HCT116 (cell line): Measurements from ENCODE around the gene DGKE. TPM values are rescaled to one million over a fixed set of nuclear protein-coding genes. Genes with fewer than 3 reads are reported as not detected.

Experiments used
- ATAC-seq: fragments of 200-7000 bp; cut with Tn5 transposase; 2 replicates; pipeline ENCODE4 v1.9.1; 2020; ENCODE audit warnings: mild to moderate bottlenecking, moderate library complexity
- BruUV-seq: library from RNA; stranded (reverse); fragments of 400-500 nt; replicated peaks from 2 replicates; lab custom pipeline; 2021; lab: Mats Ljungman, UMichigan
- CTCF ChIA-PET: fragments of 300-600 bp; sonication (Branson Sonifier 250); formaldehyde crosslinking; loops from one replicate; lab custom pipeline; 2021; ENCODE audit warnings: antibody characterized with exemption; lab: Charles Lee
- POLR2A ChIA-PET: fragments of 300-600, 350-600 bp; sonication (Branson Sonifier 250); formaldehyde crosslinking; loops from one replicate; lab custom pipeline; 2021; ENCODE audit warnings: antibody characterized with exemption; lab: Charles Lee
- RAD21 ChIA-PET, 2 experiments: fragments of 300-600 bp; sonication (Branson Sonifier 250); formaldehyde crosslinking; loops; one replicate each; lab custom pipeline; 2023; ENCODE audit warnings: low total read pairs in 2 of 2; ENCODE audit not compliant: uncharacterized antibody in 2 of 2, unreplicated experiment in 2 of 2, low non-redundant PET in 1 of 2; lab: Charles Lee
- DNase-seq: peaks from one replicate; pipeline ENCODE4 v3.0.0-alpha.2; 2010; ENCODE audit warnings: low read depth, low spot score
- H2AFZ ChIP-seq: fragments of 200-600 bp; shearing (Covaris generic), sonication (generic); 2 replicates; pipeline ENCODE4 v1.6.1; 2017; ENCODE audit warnings: low read depth, mixed run types, mixed read lengths, antibody characterized with exemption, low read length; ENCODE audit not compliant: poor library complexity, severe bottlenecking
- H3K27ac ChIP-seq: 2 replicates; pipeline ENCODE4 v1.5.1; 2012; ENCODE audit warnings: low read depth, low read length
- H3K27me3 ChIP-seq: fragments of 200-600 bp; sonication (generic); 2 replicates; pipeline ENCODE4 v1.6.1; 2016; ENCODE audit warnings: mixed run types, low read length, mixed read lengths; ENCODE audit not compliant: insufficient read depth
- H3K36me3 ChIP-seq, 2 experiments: fragments of 200-500 bp in 1 of 2; fragments of 200-600 bp in 1 of 2; sonication (Bioruptor generic) in 1 of 2; sonication (generic) in 1 of 2; 2 replicates each; pipeline versions ENCODE4 v1.5.1 to v1.6.1; 2014 to 2016; ENCODE audit warnings: low read length in 2 of 2, inconsistent platforms in 1 of 2, mixed read lengths in 1 of 2, mixed run types in 1 of 2; ENCODE audit not compliant: insufficient read depth in 2 of 2, control insufficient read depth in 1 of 2
- H3K4me1 ChIP-seq, 2 experiments: fragments of 200-600 bp in 1 of 2; sonication (generic) in 1 of 2; 2 replicates each; pipeline versions ENCODE4 v1.5.1 to v1.6.1; 2012 to 2017; ENCODE audit warnings: low read length in 2 of 2, inconsistent platforms in 1 of 2, mild to moderate bottlenecking in 1 of 2, mixed read lengths in 1 of 2, mixed run types in 1 of 2, moderate library complexity in 1 of 2; ENCODE audit not compliant: insufficient read depth in 2 of 2, control insufficient read depth in 1 of 2
- H3K4me2 ChIP-seq: fragments of 200-600 bp; sonication (generic); 2 replicates; pipeline ENCODE4 v1.6.1; 2017; ENCODE audit warnings: mixed run types, low read length, mixed read lengths
- H3K4me3 ChIP-seq, 2 experiments: fragments of 200-600 bp in 1 of 2; sonication (generic) in 1 of 2; replicated peaks in 1 of 2; 2 replicates each; pipeline ENCODE4 v1.5.1; 2011 to 2016; ENCODE audit warnings: low read length in 2 of 2, control low read depth in 1 of 2, low read depth in 1 of 2, mild to moderate bottlenecking in 1 of 2, mixed read lengths in 1 of 2, mixed run types in 1 of 2
- H3K79me2 ChIP-seq: fragments of 200-600 bp; sonication (generic); 2 replicates; pipeline ENCODE4 v1.6.1; 2017; ENCODE audit warnings: mild to moderate bottlenecking, mixed run types, low read length, moderate library complexity, mixed read lengths; ENCODE audit not compliant: insufficient read depth
- H3K9ac ChIP-seq: fragments of 200-600 bp; sonication (generic); 2 replicates; pipeline ENCODE4 v1.6.1; 2016; ENCODE audit warnings: low read length, mixed read lengths
- H3K9me2 ChIP-seq: fragments of 200-600 bp; sonication (generic), shearing (Covaris generic); 2 replicates; pipeline ENCODE4 v1.6.1; 2017; ENCODE audit warnings: mixed run types, mild to moderate bottlenecking, moderate library complexity; ENCODE audit not compliant: insufficient read depth
- H3K9me3 ChIP-seq, 2 experiments: fragments of 200-500 bp in 1 of 2; fragments of 200-600 bp in 1 of 2; sonication (Bioruptor generic) in 1 of 2; sonication (generic) in 1 of 2; 2 replicates each; pipeline ENCODE4 v1.6.1; 2014 to 2017; ENCODE audit warnings: low read length in 2 of 2, mixed read lengths in 2 of 2, inconsistent platforms in 1 of 2, low read depth in 1 of 2, mild to moderate bottlenecking in 1 of 2, mixed run types in 1 of 2, moderate library complexity in 1 of 2; ENCODE audit not compliant: control insufficient read depth in 1 of 2, insufficient read depth in 1 of 2
- H4K20me1 ChIP-seq: fragments of 200-600 bp; sonication (generic), shearing (Covaris generic); 2 replicates; pipeline ENCODE4 v1.6.1; 2017; ENCODE audit warnings: mixed run types, mild to moderate bottlenecking, moderate library complexity; ENCODE audit not compliant: insufficient read depth
- CBX3 ChIP-seq: IDR thresholded peaks from 2 replicates; pipeline ENCODE4 v1.6.1; 2012; ENCODE audit warnings: low read depth
- CEBPB ChIP-seq: IDR thresholded peaks from 2 replicates; pipeline ENCODE4 v1.6.1; 2012; ENCODE audit warnings: low read depth
- REST ChIP-seq: IDR thresholded peaks from 2 replicates; pipeline ENCODE4 v1.6.1; 2012; ENCODE audit warnings: low read depth
- SRF ChIP-seq: IDR thresholded peaks from 2 replicates; pipeline ENCODE4 v1.6.1; 2012; ENCODE audit warnings: low read depth
- ZNF274 ChIP-seq: fragments of 200-500 bp; sonication (Bioruptor generic); IDR thresholded peaks from 2 replicates; pipeline ENCODE4 v1.6.1; 2014; ENCODE audit warnings: mild to moderate bottlenecking, low read depth, low read length, inconsistent platforms
- intact Hi-C: fragments of 100-400 bp; cut with micrococcal nuclease; formaldehyde crosslinking; loops from 2 replicates; pipeline ENCODE4 v1.10.0; 2022
- total RNA-seq: library from RNA; stranded (reverse); gene quantifications from one replicate; pipeline ENCODE4 v1.2.1, GENCODE V29; 2021; ENCODE audit not compliant: unreplicated experiment

The DGKE gene
- total RNA-seq, 1 experiment from 2014 or later = 5.2 TPM

DNA sequence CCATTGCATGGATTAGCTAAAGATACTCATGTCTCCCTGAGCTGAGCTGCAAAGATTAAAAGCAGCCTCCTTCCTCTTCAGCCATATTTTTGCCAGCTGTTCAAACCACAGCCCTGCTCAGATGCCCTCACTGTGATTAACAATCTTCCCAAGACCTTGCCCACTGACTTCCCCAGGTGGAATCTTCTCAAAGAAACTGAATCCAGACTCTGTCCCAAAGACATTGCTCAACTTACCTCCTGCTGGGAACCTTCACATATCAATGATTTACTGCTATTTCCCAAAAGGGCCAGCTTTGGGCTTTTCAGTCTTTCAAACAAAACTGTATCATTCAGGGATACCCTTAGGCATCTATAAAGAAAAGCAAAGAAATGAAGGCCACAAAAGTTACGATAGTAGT, 9.4 kb upstream of the DGKE start:
- Histone ChIP-seq H3K9me3 (no peaks in the 10 kb centered on the region), H3K4me3 (no peak overlapping the region), H3K27ac (no peak overlapping the region), H3K9me2 (no peaks in the 10 kb centered on the region), H3K27me3 (no peaks in the 10 kb centered on the region), H3K9ac (no peak overlapping the region), H3K4me1 (peaks cover 0 to 6% of the 10 kb centered on the region in 2 experiments; a peak in 3 of 4 replicates), H4K20me1 (no peaks in the 10 kb centered on the region), H2AFZ (no peak overlapping the region), H3K36me3 (no peaks in the 10 kb centered on the region), H3K79me2 (no peaks in the 10 kb centered on the region), H3K4me2 (no peak overlapping the region)
- POLR2A ChIA-PET = interaction anchor here (0.8 kb wide), 1 partner anchor 89 kb away, joined by 3 read pairs; the partner anchor contains the start of gene TRIM25
- no peak for TF ChIP-seq SRF
- no peak for TF ChIP-seq ZNF274
- no peak for TF ChIP-seq REST
- no peak for TF ChIP-seq CEBPB
- TF ChIP-seq CBX3 = no peak
- ATAC-seq (no peak), DNase-seq (no peak)
- intact Hi-C loops = no loop called here
- BruUV-seq = no TSS peak
- RAD21 ChIA-PET = no interaction called here
- CTCF ChIA-PET = interaction anchor here (1.1 kb wide), 1 partner anchor 115 kb away, joined by 4 read pairs; no protein-coding TSS in a partner anchor
